Kidney capillary endothelial cell (primary cell): ENCODE measurements around the gene SEMA4D.

Experiments used
- DNase-seq: peaks from one replicate; pipeline ENCODE4 v3.0.0-alpha.2; 2018; ENCODE audit warnings: low spot score

The SEMA4D gene

GRCh38 chr9:89497978-89498851 lies at the start of gene SEMA4D:
SEMA4D (minus strand) TSS chr9:89498113; CDS start chr9:89405456, 92,657 bp downstream.
- DNase-seq: no peak

GRCh38 chr9:89547000-89547399 lies 49.1 kb upstream of the SEMA4D start:
- DNase-seq: no peak

GRCh38 chr9:89544279-89544661 lies 46.4 kb upstream of the SEMA4D start:
- no peak for DNase-seq

GRCh38 chr9:89543621-89544278 lies 45.8 kb upstream of the SEMA4D start:
- DNase-seq: no peak

- no peak for DNase-seq
These were observed 45.2 kb upstream of the SEMA4D start for GRCh38 chr9:89543111-89543510.

- no peak for DNase-seq
These were observed 44.6 kb upstream of the SEMA4D start for GRCh38 chr9:89542401-89543021.

GRCh38 chr9:89541798-89542197 lies 43.9 kb upstream of the SEMA4D start:
- no peak for DNase-seq

GRCh38 chr9:89539374-89539773 lies 41.5 kb upstream of the SEMA4D start:
- DNase-seq: no peak

GRCh38 chr9:89538871-89539270 lies 41.0 kb upstream of the SEMA4D start:
- no peak for DNase-seq

GRCh38 chr9:89537166-89537565 lies 39.3 kb upstream of the SEMA4D start:
- no peak for DNase-seq

GRCh38 chr9:89536600-89536999 lies 38.7 kb upstream of the SEMA4D start:
- no peak for DNase-seq

- DNase-seq: no peak
These were observed 38.2 kb upstream of the SEMA4D start for GRCh38 chr9:89536145-89536574.

- DNase-seq: no peak
These were observed 37.5 kb upstream of the SEMA4D start for GRCh38 chr9:89535461-89535860.

GRCh38 chr9:89534515-89535287 lies 36.8 kb upstream of the SEMA4D start:
- no peak for DNase-seq

GRCh38 chr9:89533411-89534095 lies 35.6 kb upstream of the SEMA4D start:
- DNase-seq: no peak

- DNase-seq: no peak
These were observed 35.0 kb upstream of the SEMA4D start for GRCh38 chr9:89532944-89533343.

- no peak for DNase-seq
These were observed 34.6 kb upstream of the SEMA4D start for GRCh38 chr9:89532478-89532877.

- no peak for DNase-seq
These were observed 33.9 kb upstream of the SEMA4D start for GRCh38 chr9:89531766-89532165.

GRCh38 chr9:89530726-89531125 lies 32.8 kb upstream of the SEMA4D start:
- no peak for DNase-seq

GRCh38 chr9:89529243-89530035 lies 31.5 kb upstream of the SEMA4D start:
- DNase-seq: no peak

GRCh38 chr9:89528540-89528939 lies 30.6 kb upstream of the SEMA4D start:
- no peak for DNase-seq
